Type B pancreatic cell (in vitro differentiated cells): ENCODE data around the gene DOCK3. TPM values are rescaled to one million over a fixed set of nuclear protein-coding genes. Genes with fewer than 3 reads are reported as not detected.
A peak's percentile ranks its signal among the peaks of the same experiment; 100 is the strongest.
"Not testable (repeated sequence)": the region's sequence is repeated elsewhere in the genome, so short reads cannot be mapped to it uniquely, and the experiment has no call there.

Experiments used
- DNase-seq: peaks from one replicate; pipeline ENCODE4 v3.0.0; 2021; ENCODE audit warnings: mixed read lengths; ENCODE audit not compliant: unreplicated experiment; ENCODE audit errors: extremely low spot score
- H3K27ac Mint-ChIP-seq: 2 replicates; pipeline ENCODE4 v1.8.0; 2021; ENCODE audit warnings: mild to moderate bottlenecking, mixed read lengths
- H3K27me3 Mint-ChIP-seq: 2 replicates; pipeline ENCODE4 v1.8.0; 2021; ENCODE audit warnings: mixed read lengths
- H3K36me3 Mint-ChIP-seq: 2 replicates; pipeline ENCODE4 v1.8.0; 2021; ENCODE audit warnings: mixed read lengths
- H3K4me1 Mint-ChIP-seq: one replicate; pipeline ENCODE4 v1.8.0; 2021; ENCODE audit warnings: mixed read lengths; ENCODE audit not compliant: unreplicated experiment
- H3K4me3 Mint-ChIP-seq: 2 replicates; pipeline ENCODE4 v1.8.0; 2021; ENCODE audit warnings: mild to moderate bottlenecking, mixed read lengths
- H3K9me3 Mint-ChIP-seq: 2 replicates; pipeline ENCODE4 v1.8.0; 2021; ENCODE audit warnings: mixed read lengths
- total RNA-seq: library from RNA; stranded (reverse); gene quantifications from 2 replicates; pipeline ENCODE4 v1.2.1, GENCODE V29; 2021; ENCODE audit warnings: low replicate concordance
- TF ChIP-seq, protein P1 (sequence below): fragments of 200-600 bp; sonication (generic); conservative IDR thresholded peaks from 2 replicates; pipeline ENCODE4 v1.5.0; 2021; ENCODE audit warnings: antibody characterized with exemption, mild to moderate bottlenecking

DOCK3 gene
- total RNA-seq, 1 donor from 2014 or later = 5.9 TPM

DNA sequence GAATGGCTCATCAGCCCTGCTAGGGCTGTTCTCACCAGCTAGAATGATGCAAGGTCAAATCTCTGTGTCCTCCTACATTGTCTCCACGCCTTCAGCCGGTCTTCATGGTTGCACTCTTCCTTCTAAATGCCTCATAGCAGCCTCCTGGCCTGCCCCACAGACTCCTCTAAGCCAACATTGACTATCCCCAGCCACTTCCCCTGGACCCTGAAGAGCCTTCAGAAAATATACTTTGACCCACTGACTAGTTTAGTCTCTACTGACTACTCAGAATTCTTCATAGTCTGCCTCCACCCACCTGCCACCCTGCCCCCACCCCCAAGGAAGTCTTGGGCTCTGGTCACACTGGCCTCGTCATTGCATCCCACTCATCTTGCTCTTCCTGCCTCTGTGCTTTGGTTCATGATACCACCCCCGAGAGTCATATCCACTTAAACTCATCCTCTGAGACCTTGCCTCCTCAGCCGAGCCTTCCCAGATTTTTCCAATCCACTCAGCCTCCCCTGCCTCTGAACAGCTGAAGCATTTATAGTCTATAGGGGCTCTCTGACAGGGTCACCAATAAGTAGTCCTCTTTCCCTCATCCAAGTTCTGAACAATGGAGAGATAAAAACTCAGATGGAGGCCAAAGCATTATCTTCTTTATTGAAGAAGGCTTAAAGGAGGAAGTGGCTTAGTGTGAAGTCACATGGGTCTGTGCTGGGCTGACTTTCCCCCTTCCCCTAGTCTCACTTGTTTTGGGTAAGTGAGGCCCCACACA lies 9.5 kb upstream of the DOCK3 start:
- no peak for DNase-seq
- no peaks in the 10 kb centered on the region for H3K9me3 Mint-ChIP-seq
- H3K4me3 Mint-ChIP-seq = no peak overlapping the region
- H3K36me3 Mint-ChIP-seq = no peaks in the 10 kb centered on the region
- H3K27me3 Mint-ChIP-seq = peaks cover 35% of the 10 kb centered on the region
- TF ChIP-seq, protein P1, sequence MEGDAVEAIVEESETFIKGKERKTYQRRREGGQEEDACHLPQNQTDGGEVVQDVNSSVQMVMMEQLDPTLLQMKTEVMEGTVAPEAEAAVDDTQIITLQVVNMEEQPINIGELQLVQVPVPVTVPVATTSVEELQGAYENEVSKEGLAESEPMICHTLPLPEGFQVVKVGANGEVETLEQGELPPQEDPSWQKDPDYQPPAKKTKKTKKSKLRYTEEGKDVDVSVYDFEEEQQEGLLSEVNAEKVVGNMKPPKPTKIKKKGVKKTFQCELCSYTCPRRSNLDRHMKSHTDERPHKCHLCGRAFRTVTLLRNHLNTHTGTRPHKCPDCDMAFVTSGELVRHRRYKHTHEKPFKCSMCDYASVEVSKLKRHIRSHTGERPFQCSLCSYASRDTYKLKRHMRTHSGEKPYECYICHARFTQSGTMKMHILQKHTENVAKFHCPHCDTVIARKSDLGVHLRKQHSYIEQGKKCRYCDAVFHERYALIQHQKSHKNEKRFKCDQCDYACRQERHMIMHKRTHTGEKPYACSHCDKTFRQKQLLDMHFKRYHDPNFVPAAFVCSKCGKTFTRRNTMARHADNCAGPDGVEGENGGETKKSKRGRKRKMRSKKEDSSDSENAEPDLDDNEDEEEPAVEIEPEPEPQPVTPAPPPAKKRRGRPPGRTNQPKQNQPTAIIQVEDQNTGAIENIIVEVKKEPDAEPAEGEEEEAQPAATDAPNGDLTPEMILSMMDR = no peak
- no peaks in the 10 kb centered on the region for H3K4me1 Mint-ChIP-seq
- H3K27ac Mint-ChIP-seq = no peak overlapping the region

DNA sequence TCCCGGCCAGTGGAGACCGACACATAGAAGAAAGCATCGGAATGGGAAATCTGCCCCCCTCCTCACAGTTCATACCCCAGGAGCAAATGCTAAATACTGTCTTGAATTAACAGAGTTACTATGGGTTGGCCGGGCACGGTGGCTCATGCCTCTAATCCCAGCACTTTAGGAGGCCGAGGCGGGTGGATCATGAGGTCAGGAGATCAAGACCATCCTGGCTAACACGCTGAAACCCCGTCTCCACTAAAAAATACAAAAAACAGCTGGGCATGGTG lies 8.9 kb upstream of the DOCK3 start:
- H3K4me1 Mint-ChIP-seq, H3K36me3 Mint-ChIP-seq, DNase-seq, H3K4me3 Mint-ChIP-seq, H3K27ac Mint-ChIP-seq, H3K9me3 Mint-ChIP-seq: not testable (repeated sequence)
- H3K27me3 Mint-ChIP-seq = peaks cover 40% of the 10 kb centered on the region

DNA sequence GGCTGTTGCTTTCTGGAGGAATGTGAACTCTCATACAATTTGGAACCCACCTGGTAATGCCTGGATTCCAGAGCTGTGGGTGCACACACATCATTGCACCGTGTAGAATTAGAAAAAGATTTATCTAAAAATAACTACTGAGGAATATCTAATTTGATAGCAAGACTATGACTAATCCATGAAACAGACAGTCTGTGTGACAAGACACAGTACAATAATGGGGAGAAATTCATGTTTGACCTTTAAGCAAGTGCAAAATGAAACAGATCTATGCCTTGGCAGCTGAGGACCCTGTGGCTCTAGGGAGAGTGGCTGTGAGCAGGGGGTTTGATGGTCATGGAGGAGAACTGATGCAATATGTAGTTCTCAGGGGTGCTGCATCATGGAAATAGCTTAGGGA lies 7.9 kb upstream of the DOCK3 start:
- DNase-seq = no peak
- Mint-ChIP-seq H3K9me3 (no peaks in the 10 kb centered on the region), H3K4me3 (no peak overlapping the region), H3K36me3 (no peaks in the 10 kb centered on the region), H3K27me3 (peaks cover 50% of the 10 kb centered on the region), H3K4me1 (no peaks in the 10 kb centered on the region), H3K27ac (no peak overlapping the region)
- TF ChIP-seq, protein P1 = no peak

DNA sequence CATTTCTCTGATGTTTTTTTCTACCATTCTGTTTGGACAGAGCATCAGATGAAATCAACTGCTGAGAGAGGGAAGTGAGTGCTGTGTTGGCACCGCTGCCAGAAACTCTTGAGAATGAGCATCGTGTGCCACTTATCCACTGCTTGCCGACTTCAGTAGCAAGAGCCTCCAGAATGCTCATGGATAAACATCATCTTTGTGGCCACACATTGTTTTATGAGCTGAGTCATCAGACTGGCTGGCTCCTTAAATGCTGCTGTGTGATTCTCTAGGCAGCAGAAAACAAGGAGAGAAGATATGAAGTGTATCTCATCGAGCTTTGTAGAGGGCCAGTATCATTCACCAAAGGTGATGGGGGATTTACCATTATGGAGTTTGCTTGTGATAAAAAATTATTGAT lies 3.4 kb upstream of the DOCK3 start:
- H3K4me1 Mint-ChIP-seq = peaks cover 7% of the 10 kb centered on the region
- no peaks in the 10 kb centered on the region for H3K9me3 Mint-ChIP-seq
- H3K27ac Mint-ChIP-seq = no peak overlapping the region
- H3K36me3 Mint-ChIP-seq = no peaks in the 10 kb centered on the region
- no peak for DNase-seq
- peaks cover 74% of the 10 kb centered on the region for H3K27me3 Mint-ChIP-seq
- no peak overlapping the region for H3K4me3 Mint-ChIP-seq
- TF ChIP-seq, protein P1 = no peak

DNA sequence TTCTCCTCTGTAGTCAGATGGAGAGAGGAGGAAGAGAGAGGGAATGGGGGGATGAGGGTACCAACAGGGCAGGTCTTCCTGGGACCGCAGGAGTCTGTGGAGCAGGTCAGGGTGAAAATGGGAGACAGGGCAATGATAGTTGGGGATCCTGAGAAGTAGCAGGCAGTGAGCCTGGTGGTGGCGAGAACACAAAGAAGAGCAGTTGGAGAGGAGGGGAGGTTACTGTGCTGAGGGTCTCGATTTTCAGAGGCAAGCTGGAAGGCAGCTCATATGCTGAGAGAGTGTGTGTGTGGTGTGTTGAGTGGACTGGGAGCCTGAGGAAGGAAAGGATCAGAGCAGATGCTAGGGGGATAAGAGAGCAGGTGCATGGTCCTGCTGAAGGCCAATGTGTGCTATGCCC lies 2.1 kb upstream of the DOCK3 start:
- Mint-ChIP-seq H3K4me3 (peak overlapping the region; percentile 86), H3K27ac (no peak overlapping the region), H3K9me3 (no peaks in the 10 kb centered on the region), H3K4me1 (peaks cover 9% of the 10 kb centered on the region), H3K27me3 (peaks cover 74% of the 10 kb centered on the region), H3K36me3 (no peaks in the 10 kb centered on the region)
- TF ChIP-seq, protein P1 = no peak
- no peak for DNase-seq

DNA sequence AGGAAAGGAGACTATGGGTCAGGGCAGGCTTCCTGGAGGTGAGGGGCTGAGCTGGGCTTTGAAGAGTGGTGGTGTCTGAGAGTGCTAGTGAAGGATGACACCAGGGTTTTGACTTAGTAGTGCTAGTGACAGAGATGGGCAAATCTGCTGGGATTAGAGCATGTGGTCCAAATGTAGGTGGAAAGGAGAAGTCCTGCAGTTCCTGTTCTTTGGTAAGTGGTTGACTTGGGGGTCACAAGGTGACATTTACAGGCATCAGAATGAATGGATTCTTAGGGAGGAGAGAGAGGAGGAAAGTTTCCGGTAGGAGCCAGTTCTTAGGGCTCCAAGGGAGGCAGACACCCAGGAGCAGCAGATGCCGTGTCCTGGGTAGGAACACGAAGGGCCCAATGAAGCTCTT lies 796 bp upstream of the DOCK3 start:
- H3K9me3 Mint-ChIP-seq = no peaks in the 10 kb centered on the region
- H3K36me3 Mint-ChIP-seq = no peaks in the 10 kb centered on the region

More for the DNA sequence above, 796 bp upstream of the DOCK3 start:
- H3K27me3 Mint-ChIP-seq = peaks cover 68% of the 10 kb centered on the region
- TF ChIP-seq, protein P1 = no peak
- no peak for DNase-seq
- H3K4me1 Mint-ChIP-seq = peaks cover 9% of the 10 kb centered on the region
- H3K27ac Mint-ChIP-seq = peak overlapping the region; percentile 72
- H3K4me3 Mint-ChIP-seq = peak overlapping the region; percentile 86
